ENCODE results near the gene SYNGAP1. TPM values are rescaled to one million over a fixed set of nuclear protein-coding genes. Genes with fewer than 3 reads are reported as not detected.

Gene SYNGAP1
- total and polyA plus RNA-seq, 2 of the 4 experiments (the other 2 are of a cell fraction) = 1.4 to 17.0 TPM

GRCh38 chr6:33423777-33424176 lies 3.9 kb downstream of the SYNGAP1 start:
- no peak overlapping the region for H2BK120ac ChIP-seq (ENCODE audit: low read depth, low read length)
- peaks cover 32% of the 10 kb centered on the region for H3K4me1 ChIP-seq (ENCODE audit: control insufficient read depth, insufficient read depth, low read length)
- TF ChIP-seq POLR2A (IDR thresholded peaks at IDR 0.05; ENCODE audit: low read depth, low read length) (no peak), RCOR1 (IDR thresholded peaks at IDR 0.05; ENCODE audit: insufficient replicate concordance, low read length) (no peak), CEBPB (IDR thresholded peaks at IDR 0.05; ENCODE audit: low read depth, low read length) (no peak), ELK1 (IDR thresholded peaks at IDR 0.05; ENCODE audit: borderline replicate concordance, low read depth, low read length) (no peak), USF2 (IDR thresholded peaks at IDR 0.05; ENCODE audit: low read depth, low read length) (no peak), RFX5 (IDR thresholded peaks at IDR 0.05; ENCODE audit: low read depth, low read length) (no peak), NFE2L2 (IDR thresholded peaks at IDR 0.05; ENCODE audit: low read depth, low read length) (no peak), CTCF (conservative IDR thresholded peaks at IDR 0.05; ENCODE audit: low read depth, low read length) (no peak)
- peaks cover 12% of the 10 kb centered on the region for H4K20me1 ChIP-seq (ENCODE audit: insufficient read depth, low read length)
- dilution Hi-C loops (cut with HindIII; ENCODE audit: low sequenced_read_pairs, unreplicated experiment) (no loop called here), in situ Hi-C loops (cut with MboI; ENCODE audit: low sequenced_read_pairs) (no loop called here), intact Hi-C loops (cut with micrococcal nuclease) (no loop called here)
- H3K56ac ChIP-seq (ENCODE audit: extremely low read depth, insufficient read depth, low read length) = no peak overlapping the region
- 93% methylated on average over 2 of the region's 2 CpGs; no CpG with 5 or more reads in 1 of the 2 experiments for WGBS, 2 experiments (ENCODE audit: extremely low coverage in 2 of 2, insufficient read length in 1 of 2)
- no peak overlapping the region for H2BK20ac ChIP-seq (ENCODE audit: low read depth, low read length)
- H3K27me3 ChIP-seq (ENCODE audit: control insufficient read depth, insufficient read depth, low read length) = no peaks in the 10 kb centered on the region
- H3K18ac ChIP-seq (ENCODE audit: low read depth, low read length) = no peak overlapping the region
- no TSS peak for BruUV-seq (replicated peaks)
- no peak overlapping the region for H3K4me2 ChIP-seq (ENCODE audit: low read depth, low read length)
- no peak overlapping the region for H2AK9ac ChIP-seq (replicated peaks; ENCODE audit: low read depth, low read length, poor library complexity)
- peaks cover 26% of the 10 kb centered on the region for H3K9me1 ChIP-seq (ENCODE audit: insufficient read depth, low read length)
- no peak overlapping the region for H2BK5ac ChIP-seq (ENCODE audit: low read depth, low read length, poor library complexity, severe bottlenecking)
- H3K4me3 ChIP-seq (ENCODE audit: insufficient read depth, low read depth, low read length) = no peak overlapping the region
- H3K4ac ChIP-seq (ENCODE audit: low read depth, low read length) = no peak overlapping the region
- H3K9me3 ChIP-seq (ENCODE audit: control insufficient read depth, insufficient read depth, low read length) = no peaks in the 10 kb centered on the region
- H2BK15ac ChIP-seq (ENCODE audit: low read depth, low read length) = no peak overlapping the region
- H3K79me1 ChIP-seq (ENCODE audit: low read depth in 1 of 2, low read length in 2 of 2) = peaks cover 30 to 91% of the 10 kb centered on the region in 2 experiments
- H4K5ac ChIP-seq (ENCODE audit: low read depth, low read length) = no peak overlapping the region
- H3K36me3 ChIP-seq (ENCODE audit: control insufficient read depth, insufficient read depth, low read length) = peaks cover 17% of the 10 kb centered on the region
- no peak overlapping the region for H2AFZ ChIP-seq (replicated peaks; ENCODE audit: low read length, poor library complexity)
- no peak overlapping the region for H3K9ac ChIP-seq (ENCODE audit: low read depth, low read length)
- no peak overlapping the region for H2AK5ac ChIP-seq (ENCODE audit: low read depth, low read length)
- ATAC-seq (ENCODE audit: low read depth) = no peak
- ChIA-PET CTCF (no interaction called here), POLR2A (ENCODE audit: unreplicated experiment) (no interaction called here)
- H3K14ac ChIP-seq (replicated peaks; ENCODE audit: low read depth, low read length) = no peak overlapping the region
- no peak overlapping the region for H4K91ac ChIP-seq (ENCODE audit: insufficient read depth, low read depth, low read length)
- H3K23ac ChIP-seq (ENCODE audit: low read depth, low read length) = no peak overlapping the region
- H4K8ac ChIP-seq (ENCODE audit: low read depth in 2 of 2, low read length in 2 of 2) = no peak overlapping the region
- DNase-seq = no peak
- no peak overlapping the region for H3K27ac ChIP-seq (ENCODE audit: insufficient read depth, low read length)
